Forelimb muscle (tissue), 1 donor: Measurements from ENCODE around the gene GJD2. TPM values are rescaled to one million over a fixed set of nuclear protein-coding genes. Genes with fewer than 3 reads are reported as not detected.

Experiments used
- DNase-seq: peaks from one replicate; pipeline ENCODE4 v3.0.0-alpha.2; 2013; ENCODE audit warnings: low read depth
- polyA plus RNA-seq: library from polyadenylated mRNA; unstranded; fragments of 120-200 nt; gene quantifications from one replicate; pipeline ENCODE4 v1.2.1, GENCODE V29; 2013; ENCODE audit not compliant: insufficient read length

Gene GJD2
- polyA plus RNA-seq, 1 donor = 7.0 TPM

GRCh38 chr15:34724481-34724880, 30.3 kb downstream of the GJD2 start:
- no peak for DNase-seq

GRCh38 chr15:34722439-34722836, 32.4 kb downstream of the GJD2 start:
- DNase-seq = no peak

- no peak for DNase-seq
Measured at GRCh38 chr15:34721802-34722438, 32.9 kb downstream of the GJD2 start.

GRCh38 chr15:34721157-34721801, 33.5 kb downstream of the GJD2 start:
- DNase-seq = no peak

GRCh38 chr15:34719695-34720094, 35.1 kb downstream of the GJD2 start:
- no peak for DNase-seq

GRCh38 chr15:34718681-34719665, 35.8 kb downstream of the GJD2 start:
- DNase-seq = no peak

- DNase-seq = no peak
Measured at GRCh38 chr15:34717729-34718128, 37.1 kb downstream of the GJD2 start.

GRCh38 chr15:34716111-34716510, 38.7 kb downstream of the GJD2 start:
- no peak for DNase-seq

GRCh38 chr15:34714476-34715121, 40.2 kb downstream of the GJD2 start:
- no peak for DNase-seq

- no peak for DNase-seq
Measured at GRCh38 chr15:34713635-34714034, 41.2 kb downstream of the GJD2 start.

- DNase-seq = no peak
Measured at GRCh38 chr15:34709866-34710265, 44.9 kb downstream of the GJD2 start.

- no peak for DNase-seq
Measured at GRCh38 chr15:34708422-34708821, 46.4 kb downstream of the GJD2 start.

GRCh38 chr15:34701536-34701935, 53.3 kb downstream of the GJD2 start:
- DNase-seq = no peak

Other genes with a start within 250 kb of the GJD2 start
- 35.1 TPM for gene GOLGA8B, start 171.3 kb downstream of the GJD2 start, polyA plus RNA-seq
- 9,469 TPM for gene ACTC1, start 40.6 kb upstream of the GJD2 start, polyA plus RNA-seq
- gene AQR, start 214.7 kb upstream of the GJD2 start, polyA plus RNA-seq = 16.9 TPM
- 22.6 TPM for gene ZNF770, start 233.3 kb upstream of the GJD2 start, polyA plus RNA-seq